ENCODE results near the gene HNRNPF. TPM values are rescaled to one million over a fixed set of nuclear protein-coding genes. Genes with fewer than 3 reads are reported as not detected.
A peak's percentile ranks its signal among the peaks of the same experiment; 100 is the strongest.

The HNRNPF gene
- polyA plus RNA-seq, 1 donor (not counting 4 experiments of a cell fraction or from before 2014, with no cell fraction given) = 238 TPM

GRCh38 chr10:43409385-43410109 is 561 bp upstream of the HNRNPF start:
- H3K27me3 ChIP-seq (ENCODE audit: control insufficient read depth, extremely low read depth, insufficient read depth, low read length) = no peaks in the 10 kb centered on the region
- peak overlapping the region; percentile 87 for H3K9ac ChIP-seq (ENCODE audit: control insufficient read depth, extremely low read depth, insufficient read depth, low read length)
- H3K79me2 ChIP-seq (ENCODE audit: control insufficient read depth, insufficient read depth, low read length) = peaks cover 41% of the 10 kb centered on the region
- no peak for DNase-seq (ENCODE audit: low read depth, low spot score)
- H3K4me1 ChIP-seq (ENCODE audit: control insufficient read depth, extremely low read depth, insufficient read depth, low read length) = peaks cover 16% of the 10 kb centered on the region
- no peaks in the 10 kb centered on the region for H3K36me3 ChIP-seq (ENCODE audit: control insufficient read depth in 2 of 2, extremely low read depth in 1 of 2, insufficient read depth in 2 of 2, low read length in 2 of 2)
- peak overlapping the region; percentile 73 to 89 (median 75) for H3K4me3 ChIP-seq (ENCODE audit: control insufficient read depth in 2 of 3, extremely low read depth in 1 of 3, insufficient read depth in 2 of 3, low read depth in 1 of 3, low read length in 3 of 3)
- H4K20me1 ChIP-seq (ENCODE audit: control insufficient read depth, extremely low read depth, insufficient read depth, low read length) = peaks cover 9% of the 10 kb centered on the region
- peak overlapping the region; percentile 66 for H3K4me2 ChIP-seq (ENCODE audit: control insufficient read depth, extremely low read depth, insufficient read depth, low read depth, low read length)
- FAIRE-seq = no peak
- peak overlapping the region; percentile 87 for H2AFZ ChIP-seq (ENCODE audit: control insufficient read depth, low read length)
- H3K9me1 ChIP-seq (ENCODE audit: control insufficient read depth, extremely low read depth, insufficient read depth, low read length) = no peaks in the 10 kb centered on the region
- peak overlapping the region; percentile 88 for H3K27ac ChIP-seq (ENCODE audit: control insufficient read depth, insufficient read depth, low read length)
- no peaks in the 10 kb centered on the region for H3K9me3 ChIP-seq (ENCODE audit: control insufficient read depth, low read depth, low read length)
- no peak for TF ChIP-seq CTCF (optimal IDR thresholded peaks at IDR 0.05 in 1 of 3, IDR thresholded peaks at IDR 0.05 in 1 of 3, conservative IDR thresholded peaks at IDR 0.05 in 1 of 3; ENCODE audit: extremely low read depth in 1 of 3, insufficient read depth in 2 of 3, low read length in 3 of 3)
- no peak for TF ChIP-seq EZH2 (IDR thresholded peaks at IDR 0.05; ENCODE audit: low read length)
- dilution Hi-C loops (cut with MboI; ENCODE audit: extremely low pct_ligation_motif_present, low sequenced_read_pairs) = no loop called here

DNA sequence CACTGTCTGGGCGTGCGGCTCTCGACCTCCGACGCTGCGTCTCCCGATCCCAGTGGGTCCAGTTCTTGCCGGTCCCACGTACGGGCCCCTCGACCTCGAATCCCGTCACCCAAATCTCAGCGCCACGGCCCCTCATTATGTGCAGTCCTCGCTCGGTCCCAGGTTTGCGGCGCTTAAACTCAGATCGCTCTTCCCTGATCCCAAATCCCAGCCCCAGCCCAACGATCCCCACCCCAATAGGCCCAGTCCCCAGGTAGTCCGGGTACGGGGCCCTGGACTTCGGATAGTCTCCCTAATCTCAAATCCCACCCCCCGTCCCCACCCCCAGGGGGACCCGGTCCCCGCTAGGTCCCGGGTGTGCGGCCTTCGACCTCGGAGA is 666 bp downstream of the HNRNPF start:
- no peaks in the 10 kb centered on the region for H3K27me3 ChIP-seq (ENCODE audit: control insufficient read depth, extremely low read depth, insufficient read depth, low read length)
- H3K9me1 ChIP-seq (ENCODE audit: control insufficient read depth, extremely low read depth, insufficient read depth, low read length) = no peaks in the 10 kb centered on the region
- H3K36me3 ChIP-seq (ENCODE audit: control insufficient read depth in 2 of 2, extremely low read depth in 1 of 2, insufficient read depth in 2 of 2, low read length in 2 of 2) = peaks cover 0 to 6% of the 10 kb centered on the region in 2 experiments
- H3K9ac ChIP-seq (ENCODE audit: control insufficient read depth, extremely low read depth, insufficient read depth, low read length) = peak overlapping the region; percentile 93
- no peaks in the 10 kb centered on the region for H3K9me3 ChIP-seq (ENCODE audit: control insufficient read depth, low read depth, low read length)
- peaks cover 29% of the 10 kb centered on the region for H3K4me1 ChIP-seq (ENCODE audit: control insufficient read depth, extremely low read depth, insufficient read depth, low read length)
- peak overlapping the region; percentile 77 to 89 (median 83) for H3K4me3 ChIP-seq (ENCODE audit: control insufficient read depth in 2 of 3, extremely low read depth in 1 of 3, insufficient read depth in 2 of 3, low read depth in 1 of 3, low read length in 3 of 3)
- H2AFZ ChIP-seq (ENCODE audit: control insufficient read depth, low read length) = no peak overlapping the region
- dilution Hi-C loops (cut with MboI; ENCODE audit: extremely low pct_ligation_motif_present, low sequenced_read_pairs) = no loop called here
- peak overlapping the region; percentile 97 for H3K27ac ChIP-seq (ENCODE audit: control insufficient read depth, insufficient read depth, low read length)
- H3K79me2 ChIP-seq (ENCODE audit: control insufficient read depth, insufficient read depth, low read length) = peaks cover 53% of the 10 kb centered on the region
- peak overlapping the region; percentile 99 for H3K4me2 ChIP-seq (ENCODE audit: control insufficient read depth, extremely low read depth, insufficient read depth, low read depth, low read length)
- H4K20me1 ChIP-seq (ENCODE audit: control insufficient read depth, extremely low read depth, insufficient read depth, low read length) = peaks cover 20% of the 10 kb centered on the region
- TF ChIP-seq EZH2 (IDR thresholded peaks at IDR 0.05; ENCODE audit: low read length) (no peak), CTCF (optimal IDR thresholded peaks at IDR 0.05 in 1 of 3, IDR thresholded peaks at IDR 0.05 in 1 of 3, conservative IDR thresholded peaks at IDR 0.05 in 1 of 3; ENCODE audit: extremely low read depth in 1 of 3, insufficient read depth in 2 of 3, low read length in 3 of 3) (no peak)
- FAIRE-seq (no peak), DNase-seq (ENCODE audit: low read depth, low spot score) (no peak)

Data from keratinocyte (primary cell).